Measurements from ENCODE around the gene MAGEB4.

DNA sequence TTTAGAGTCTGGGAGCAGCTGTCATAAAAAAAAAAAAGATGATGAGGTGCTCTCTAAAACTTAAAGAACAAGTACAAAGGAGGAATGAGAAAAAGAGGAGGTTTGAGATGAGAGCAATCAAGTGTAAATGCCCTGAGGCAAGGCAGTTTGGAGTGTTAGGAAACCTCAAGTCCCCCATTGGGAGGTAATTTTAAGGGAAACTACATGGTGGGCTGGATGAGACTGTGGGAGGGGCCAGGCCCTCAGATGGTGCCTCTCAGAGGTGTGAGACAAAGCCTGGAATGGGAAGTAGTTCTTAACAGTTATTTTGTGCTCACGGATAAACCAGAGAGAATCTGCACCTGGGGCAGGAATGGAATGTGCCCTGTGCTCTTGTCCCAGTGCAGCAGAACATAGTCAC is 13.3 kb upstream of the MAGEB4 start:
- TF ChIP-seq, protein P1, sequence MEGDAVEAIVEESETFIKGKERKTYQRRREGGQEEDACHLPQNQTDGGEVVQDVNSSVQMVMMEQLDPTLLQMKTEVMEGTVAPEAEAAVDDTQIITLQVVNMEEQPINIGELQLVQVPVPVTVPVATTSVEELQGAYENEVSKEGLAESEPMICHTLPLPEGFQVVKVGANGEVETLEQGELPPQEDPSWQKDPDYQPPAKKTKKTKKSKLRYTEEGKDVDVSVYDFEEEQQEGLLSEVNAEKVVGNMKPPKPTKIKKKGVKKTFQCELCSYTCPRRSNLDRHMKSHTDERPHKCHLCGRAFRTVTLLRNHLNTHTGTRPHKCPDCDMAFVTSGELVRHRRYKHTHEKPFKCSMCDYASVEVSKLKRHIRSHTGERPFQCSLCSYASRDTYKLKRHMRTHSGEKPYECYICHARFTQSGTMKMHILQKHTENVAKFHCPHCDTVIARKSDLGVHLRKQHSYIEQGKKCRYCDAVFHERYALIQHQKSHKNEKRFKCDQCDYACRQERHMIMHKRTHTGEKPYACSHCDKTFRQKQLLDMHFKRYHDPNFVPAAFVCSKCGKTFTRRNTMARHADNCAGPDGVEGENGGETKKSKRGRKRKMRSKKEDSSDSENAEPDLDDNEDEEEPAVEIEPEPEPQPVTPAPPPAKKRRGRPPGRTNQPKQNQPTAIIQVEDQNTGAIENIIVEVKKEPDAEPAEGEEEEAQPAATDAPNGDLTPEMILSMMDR (IDR thresholded peaks at IDR 0.05; ENCODE audit: low read depth, low read length, poor library complexity, severe bottlenecking): no peak
- TF ChIP-seq EZH2phosphoT487 (IDR thresholded peaks at IDR 0.05; ENCODE audit: borderline replicate concordance, low read length): no peak

Data from DOHH2 (cell line).